Measurements from ENCODE around the gene PLCB1.

Gene PLCB1

GRCh38 chr20:8126841-8127378 lies 5.2 kb upstream of the PLCB1 start:
- Histone ChIP-seq H3K36me3 (no peaks in the 10 kb centered on the region), H3K27me3 (peaks cover 19% of the 10 kb centered on the region), H3K4me1 (ENCODE audit: control insufficient read depth in 1 of 2, insufficient read depth in 1 of 2, low read depth in 1 of 2, low read length in 1 of 2) (peaks cover 6% of the 10 kb centered on the region in 2 experiments), H3K4me3 (ENCODE audit: low read depth in 1 of 2, low read length in 1 of 2) (no peak overlapping the region), H3K27ac (no peak overlapping the region), H3K9me3 (no peaks in the 10 kb centered on the region)
- TF ChIP-seq CTCF (IDR thresholded peaks at IDR 0.05), result no peak

DNA sequence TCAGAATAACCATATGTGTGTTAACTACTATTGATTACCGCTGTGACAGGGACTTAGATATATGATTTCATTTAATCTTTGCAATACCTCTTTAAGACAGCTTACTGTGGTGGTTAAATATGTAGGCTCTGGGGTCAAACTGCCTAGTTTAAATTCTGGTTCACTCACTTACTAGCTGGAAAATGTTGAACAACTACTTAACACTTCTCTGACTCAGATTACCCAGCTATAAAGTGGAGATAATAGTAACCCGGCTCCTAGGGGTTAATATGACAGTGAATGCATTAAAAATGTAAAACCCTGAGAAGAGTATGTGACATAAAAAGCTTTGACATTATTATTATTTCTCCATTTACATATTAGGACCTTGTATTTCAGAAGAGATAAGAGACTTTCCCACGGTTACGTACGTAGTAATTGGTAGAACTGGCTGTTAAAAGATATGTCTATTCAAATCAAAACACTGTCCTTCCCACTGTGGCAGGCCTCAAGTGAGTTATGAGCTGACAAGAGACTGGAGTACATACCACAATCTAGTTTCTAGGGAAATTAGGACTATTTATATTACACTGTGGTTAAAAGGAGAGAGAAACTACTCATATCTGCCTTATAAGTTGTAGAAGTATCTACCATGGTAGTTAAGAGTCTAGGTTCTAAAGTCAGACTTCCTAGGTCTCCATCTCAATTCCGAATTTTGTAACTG lies 4.4 kb upstream of the PLCB1 start:
- Histone ChIP-seq H3K4me1 (ENCODE audit: control insufficient read depth in 1 of 2, insufficient read depth in 1 of 2, low read depth in 1 of 2, low read length in 1 of 2) (peaks cover 6 to 12% of the 10 kb centered on the region in 2 experiments), H3K36me3 (no peaks in the 10 kb centered on the region), H3K27ac (no peak overlapping the region), H3K9me3 (no peaks in the 10 kb centered on the region), H3K4me3 (ENCODE audit: low read depth in 1 of 2, low read length in 1 of 2) (no peak overlapping the region), H3K27me3 (peaks cover 27% of the 10 kb centered on the region)
- no peak for TF ChIP-seq CTCF (IDR thresholded peaks at IDR 0.05)

GRCh38 chr20:8128291-8129060 lies 3.6 kb upstream of the PLCB1 start:
- Histone ChIP-seq H3K4me3 (ENCODE audit: low read depth in 1 of 2, low read length in 1 of 2) (no peak overlapping the region), H3K4me1 (ENCODE audit: control insufficient read depth in 1 of 2, insufficient read depth in 1 of 2, low read depth in 1 of 2, low read length in 1 of 2) (peaks cover 14 to 20% of the 10 kb centered on the region in 2 experiments), H3K36me3 (no peaks in the 10 kb centered on the region), H3K27me3 (peaks cover 35% of the 10 kb centered on the region), H3K27ac (no peak overlapping the region), H3K9me3 (no peaks in the 10 kb centered on the region)
- TF ChIP-seq CTCF (IDR thresholded peaks at IDR 0.05), result no peak

GRCh38 chr20:8129211-8129976 lies 2.7 kb upstream of the PLCB1 start:
- peaks cover 21 to 27% of the 10 kb centered on the region in 2 experiments for H3K4me1 ChIP-seq (ENCODE audit: control insufficient read depth in 1 of 2, insufficient read depth in 1 of 2, low read depth in 1 of 2, low read length in 1 of 2)
- H3K9me3 ChIP-seq, result no peaks in the 10 kb centered on the region
- H3K27ac ChIP-seq, result no peak overlapping the region
- H3K36me3 ChIP-seq, result no peaks in the 10 kb centered on the region
- H3K27me3 ChIP-seq, result peaks cover 43% of the 10 kb centered on the region
- no peak for TF ChIP-seq CTCF (IDR thresholded peaks at IDR 0.05)
- H3K4me3 ChIP-seq (ENCODE audit: low read depth in 1 of 2, low read length in 1 of 2), result no peak overlapping the region

DNA sequence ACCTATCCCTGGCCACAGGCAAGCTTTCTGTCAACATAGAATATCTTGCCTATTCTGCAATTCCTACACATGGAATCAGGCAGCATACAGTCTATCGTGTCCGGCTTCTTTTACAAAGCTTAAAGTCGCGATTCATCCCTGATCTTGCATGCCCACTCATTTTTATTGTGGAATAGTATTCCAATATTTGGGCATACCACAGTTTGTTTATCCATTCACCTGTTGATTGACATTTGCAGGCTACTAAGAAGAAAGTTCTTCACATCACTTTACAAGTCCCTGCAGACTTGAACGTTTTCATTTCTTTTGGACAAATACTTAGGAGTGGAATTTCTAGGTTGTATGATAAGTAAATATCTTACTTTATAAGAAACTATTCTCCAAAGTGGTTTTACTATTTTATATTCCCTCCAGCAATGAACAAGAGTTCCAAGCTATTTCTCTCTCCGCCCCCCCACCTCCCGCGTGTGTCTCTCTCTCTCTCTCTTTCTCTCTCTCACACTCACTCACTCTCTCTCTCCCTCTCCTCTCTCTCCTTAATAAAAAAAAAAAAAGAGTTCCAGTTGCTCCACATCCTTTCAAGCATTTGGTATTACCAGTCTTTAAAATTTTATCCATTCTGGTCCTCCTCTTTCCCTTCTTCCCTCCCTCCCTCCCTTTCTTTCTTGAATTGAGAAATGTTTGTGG lies 1.1 kb upstream of the PLCB1 start:
- no peak overlapping the region for H3K4me3 ChIP-seq (ENCODE audit: low read depth in 1 of 2, low read length in 1 of 2)

More for the DNA sequence above, 1.1 kb upstream of the PLCB1 start:
- H3K27me3 ChIP-seq, result peaks cover 43% of the 10 kb centered on the region
- peaks cover 31 to 43% of the 10 kb centered on the region in 2 experiments for H3K4me1 ChIP-seq (ENCODE audit: control insufficient read depth in 1 of 2, insufficient read depth in 1 of 2, low read depth in 1 of 2, low read length in 1 of 2)
- no peak for TF ChIP-seq CTCF (IDR thresholded peaks at IDR 0.05)
- H3K36me3 ChIP-seq, result no peaks in the 10 kb centered on the region
- H3K9me3 ChIP-seq, result no peaks in the 10 kb centered on the region
- H3K27ac ChIP-seq, result no peak overlapping the region

Data from neutrophil (primary cell).